ENCODE results near the gene CALR. TPM values are rescaled to one million over a fixed set of nuclear protein-coding genes. Genes with fewer than 3 reads are reported as not detected.
A peak's percentile ranks its signal among the peaks of the same experiment; 100 is the strongest.

Gene CALR
- total and polyA plus RNA-seq, 9 of the 15 experiments (the other 6 are each of a cell fraction or from before 2014, with no cell fraction given): 126 to 811 (median 642) TPM

- no peak overlapping the region for H2AFZ ChIP-seq (ENCODE audit: low read depth, low read length)
- no peaks in the 10 kb centered on the region for H3K9me1 ChIP-seq (ENCODE audit: control insufficient read depth, insufficient read depth, low read length)
- H3K4me1 ChIP-seq (replicated peaks in 1 of 2; ENCODE audit: control insufficient read depth in 2 of 2, insufficient read depth in 2 of 2, low read length in 2 of 2): peaks cover 19 to 57% of the 10 kb centered on the region in 2 experiments; a peak in 4 of 5 replicates
- no peak for ATAC-seq
- no peak overlapping the region for H3K9ac ChIP-seq (ENCODE audit: insufficient read depth in 1 of 2, low read depth in 2 of 2, low read length in 2 of 2)
- in situ Hi-C loops (cut with MboI): loop anchor here (5.0 kb wide), 1 partner anchor 40 kb away; no protein-coding TSS in a partner anchor
- no peak for FAIRE-seq
- no peak overlapping the region for H3K27ac ChIP-seq (ENCODE audit: extremely low read depth, low read depth, low read length)
- no peaks in the 10 kb centered on the region for H3K36me3 ChIP-seq (ENCODE audit: control insufficient read depth, insufficient read depth, low read length)
- no peaks in the 10 kb centered on the region; a peak in 1 of 5 replicates for H3K27me3 ChIP-seq (ENCODE audit: control insufficient read depth in 2 of 2, insufficient read depth in 2 of 2, low read length in 2 of 2)
- no peaks in the 10 kb centered on the region for H3K9me3 ChIP-seq (replicated peaks; ENCODE audit: control insufficient read depth, insufficient read depth, low read depth, low read length)
- no peak overlapping the region for H3K4me3 ChIP-seq
- CTCF ChIA-PET (ENCODE audit: low intra/inter-chr PET ratio): no interaction called here
- WGBS (ENCODE audit: insufficient coverage, low coverage, missing lambda C conversion rate): 20% methylated on average over 3 of the region's 3 CpGs
- TF ChIP-seq NEUROD1 (IDR thresholded peaks at IDR 0.05; ENCODE audit: borderline replicate concordance, low read depth, low read length, partially characterized antibody): no peak
- no peak for TF ChIP-seq SAP30 (IDR thresholded peaks at IDR 0.05; ENCODE audit: borderline replicate concordance, insufficient read depth, low read depth, low read length, poor library complexity, severe bottlenecking)
- TF ChIP-seq, protein P1, sequence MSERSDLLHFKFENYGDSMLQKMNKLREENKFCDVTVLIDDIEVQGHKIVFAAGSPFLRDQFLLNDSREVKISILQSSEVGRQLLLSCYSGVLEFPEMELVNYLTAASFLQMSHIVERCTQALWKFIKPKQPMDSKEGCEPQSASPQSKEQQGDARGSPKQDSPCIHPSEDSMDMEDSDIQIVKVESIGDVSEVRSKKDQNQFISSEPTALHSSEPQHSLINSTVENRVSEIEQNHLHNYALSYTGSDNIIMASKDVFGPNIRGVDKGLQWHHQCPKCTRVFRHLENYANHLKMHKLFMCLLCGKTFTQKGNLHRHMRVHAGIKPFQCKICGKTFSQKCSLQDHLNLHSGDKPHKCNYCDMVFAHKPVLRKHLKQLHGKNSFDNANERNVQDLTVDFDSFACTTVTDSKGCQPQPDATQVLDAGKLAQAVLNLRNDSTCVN (CRISPR knock-in tag; IDR thresholded peaks at IDR 0.05): peak; percentile 61; the same call in 1 of the 2 replicates
- peak; percentile 36 for TF ChIP-seq ARID1B (IDR thresholded peaks at IDR 0.05)
- TF ChIP-seq HNRNPL (IDR thresholded peaks at IDR 0.05; ENCODE audit: low read depth, low read length): no peak
- TF ChIP-seq BRF1 (IDR thresholded peaks at IDR 0.05; ENCODE audit: borderline replicate concordance, extremely low read depth, insufficient read length): no peak
- TF ChIP-seq U2AF2 (optimal IDR thresholded peaks at IDR 0.05; ENCODE audit: low read depth, low read length): no peak
- TF ChIP-seq, protein P2, sequence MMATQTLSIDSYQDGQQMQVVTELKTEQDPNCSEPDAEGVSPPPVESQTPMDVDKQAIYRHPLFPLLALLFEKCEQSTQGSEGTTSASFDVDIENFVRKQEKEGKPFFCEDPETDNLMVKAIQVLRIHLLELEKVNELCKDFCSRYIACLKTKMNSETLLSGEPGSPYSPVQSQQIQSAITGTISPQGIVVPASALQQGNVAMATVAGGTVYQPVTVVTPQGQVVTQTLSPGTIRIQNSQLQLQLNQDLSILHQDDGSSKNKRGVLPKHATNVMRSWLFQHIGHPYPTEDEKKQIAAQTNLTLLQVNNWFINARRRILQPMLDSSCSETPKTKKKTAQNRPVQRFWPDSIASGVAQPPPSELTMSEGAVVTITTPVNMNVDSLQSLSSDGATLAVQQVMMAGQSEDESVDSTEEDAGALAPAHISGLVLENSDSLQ (IDR thresholded peaks at IDR 0.05): peak; percentile 29; the same call in 1 of the 2 replicates
- no peak for TF ChIP-seq ARNT (IDR thresholded peaks at IDR 0.05)
- TF ChIP-seq DPF2 (IDR thresholded peaks at IDR 0.05): 0 out of 2 replicates have a peak, but pooled peaks have one; percentile 38
- peak; percentile 43; the same call in 1 of the 2 replicates for TF ChIP-seq LARP7 (IDR thresholded peaks at IDR 0.05)
- TF ChIP-seq ZNF121 (CRISPR knock-in tag; conservative IDR thresholded peaks at IDR 0.05): no peak
- TF ChIP-seq CBFA2T3 (IDR thresholded peaks at IDR 0.05): 0 out of 2 replicates have a peak, but pooled peaks have one; percentile 15
- intact Hi-C loops (cut with micrococcal nuclease): no loop called here
- DNase-seq (ENCODE audit: extremely low read depth in 1 of 4, low spot score in 3 of 4): no peak
- BruUV-seq (replicated peaks): no TSS peak
- H3K4me2 ChIP-seq (ENCODE audit: insufficient read depth, low read length): no peak overlapping the region
- POLR2A ChIA-PET: no interaction called here
- H4K20me1 ChIP-seq (replicated peaks; ENCODE audit: control insufficient read depth, insufficient read depth, low read length): no peaks in the 10 kb centered on the region
- H3K79me2 ChIP-seq (ENCODE audit: control insufficient read depth, insufficient read depth, low read length): no peaks in the 10 kb centered on the region
These were observed 48.8 kb downstream of the CALR start for GRCh38 chr19:12987190-12987589.
